GM13976 (cell line): ENCODE measurements around the gene P4HTM.

Experiments used
- DNase-seq: peaks from one replicate; pipeline ENCODE4 v3.0.0; 2012; ENCODE audit warnings: low spot score
- in situ Hi-C: fragments of 300-500 bp; cut with MboI; formaldehyde crosslinking; loops from one replicate; pipeline ENCODE4 v1.12.0; 2022; ENCODE audit warnings: low sequenced_read_pairs, mixed read lengths, inconsistent platforms; ENCODE audit not compliant: unreplicated experiment
- TF ChIP-seq, protein P1 (sequence below): IDR thresholded peaks from 2 replicates; pipeline ENCODE4 v1.5.1; 2012; ENCODE audit warnings: borderline replicate concordance, mild to moderate bottlenecking; ENCODE audit not compliant: insufficient read depth; ENCODE audit errors: extremely low read depth, missing control alignments, control extremely low read depth

P4HTM gene

DNA sequence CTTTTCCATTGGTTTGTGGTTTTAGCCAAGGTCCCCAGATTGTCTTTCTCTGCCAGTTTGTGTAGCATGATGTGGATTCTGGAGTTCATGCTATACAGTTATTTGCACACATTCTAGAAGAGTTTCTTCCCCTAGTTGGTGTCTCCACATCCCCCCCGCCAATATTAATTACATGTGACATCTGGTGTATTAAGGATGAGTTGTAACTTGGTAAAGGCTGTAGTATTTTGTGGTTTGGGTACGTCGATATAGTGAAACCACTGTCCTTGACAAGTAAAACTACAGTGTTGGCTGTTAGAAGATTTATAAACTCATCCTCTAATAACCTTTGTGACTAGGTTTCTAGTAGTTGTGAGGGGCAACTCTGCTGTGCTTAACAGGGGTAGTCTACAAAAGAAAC, 23.7 kb upstream of the P4HTM start:
- in situ Hi-C loops = no loop called here
- no peak for DNase-seq
- TF ChIP-seq, protein P1, sequence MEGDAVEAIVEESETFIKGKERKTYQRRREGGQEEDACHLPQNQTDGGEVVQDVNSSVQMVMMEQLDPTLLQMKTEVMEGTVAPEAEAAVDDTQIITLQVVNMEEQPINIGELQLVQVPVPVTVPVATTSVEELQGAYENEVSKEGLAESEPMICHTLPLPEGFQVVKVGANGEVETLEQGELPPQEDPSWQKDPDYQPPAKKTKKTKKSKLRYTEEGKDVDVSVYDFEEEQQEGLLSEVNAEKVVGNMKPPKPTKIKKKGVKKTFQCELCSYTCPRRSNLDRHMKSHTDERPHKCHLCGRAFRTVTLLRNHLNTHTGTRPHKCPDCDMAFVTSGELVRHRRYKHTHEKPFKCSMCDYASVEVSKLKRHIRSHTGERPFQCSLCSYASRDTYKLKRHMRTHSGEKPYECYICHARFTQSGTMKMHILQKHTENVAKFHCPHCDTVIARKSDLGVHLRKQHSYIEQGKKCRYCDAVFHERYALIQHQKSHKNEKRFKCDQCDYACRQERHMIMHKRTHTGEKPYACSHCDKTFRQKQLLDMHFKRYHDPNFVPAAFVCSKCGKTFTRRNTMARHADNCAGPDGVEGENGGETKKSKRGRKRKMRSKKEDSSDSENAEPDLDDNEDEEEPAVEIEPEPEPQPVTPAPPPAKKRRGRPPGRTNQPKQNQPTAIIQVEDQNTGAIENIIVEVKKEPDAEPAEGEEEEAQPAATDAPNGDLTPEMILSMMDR = no peak

DNA sequence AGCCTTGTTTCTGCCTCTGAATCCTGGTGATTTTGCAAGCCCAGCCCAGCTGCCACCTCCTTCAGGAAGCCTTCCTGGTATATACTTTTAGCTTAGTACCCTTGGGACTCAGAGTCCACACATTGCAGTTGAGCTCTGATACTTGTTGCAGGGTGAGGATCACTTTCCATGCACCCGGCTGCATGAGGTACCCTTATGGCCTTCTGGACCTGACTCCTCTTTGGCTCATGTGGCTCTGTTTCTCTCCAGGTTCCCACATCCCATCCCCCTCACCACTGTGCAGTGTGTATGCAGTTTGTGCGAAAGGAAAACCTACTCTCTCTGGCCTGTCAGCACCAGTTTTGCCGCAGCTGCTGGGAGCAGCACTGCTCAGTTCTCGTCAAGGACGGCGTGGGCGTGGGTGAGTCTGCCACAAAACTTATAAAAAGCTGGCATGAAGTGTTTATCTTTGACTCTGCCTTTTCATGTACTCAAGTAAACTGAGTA, 23.1 kb upstream of the P4HTM start:
- in situ Hi-C loops = no loop called here
- TF ChIP-seq, protein P1 = no peak
- no peak for DNase-seq

DNA sequence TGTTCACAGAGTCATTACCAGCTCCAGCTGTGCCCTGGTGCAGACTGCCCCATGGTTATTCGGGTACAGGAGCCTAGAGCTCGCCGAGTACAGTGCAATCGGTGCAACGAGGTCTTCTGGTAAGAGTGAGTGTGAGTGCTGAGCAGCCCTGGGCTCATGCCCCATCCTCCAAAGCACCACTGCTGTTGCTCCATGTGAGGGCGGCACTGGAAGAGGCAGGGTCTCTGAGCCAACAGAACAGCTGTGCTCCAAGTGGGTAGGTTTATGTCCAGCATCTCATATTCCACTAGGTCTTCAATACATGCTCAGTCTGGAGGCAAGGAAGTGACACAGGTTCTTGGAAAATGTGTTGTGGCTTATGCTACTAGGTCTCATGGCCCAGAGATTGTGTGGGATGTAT, 19.5 kb upstream of the P4HTM start:
- in situ Hi-C loops = no loop called here
- no peak for DNase-seq
- TF ChIP-seq, protein P1 = no peak

DNA sequence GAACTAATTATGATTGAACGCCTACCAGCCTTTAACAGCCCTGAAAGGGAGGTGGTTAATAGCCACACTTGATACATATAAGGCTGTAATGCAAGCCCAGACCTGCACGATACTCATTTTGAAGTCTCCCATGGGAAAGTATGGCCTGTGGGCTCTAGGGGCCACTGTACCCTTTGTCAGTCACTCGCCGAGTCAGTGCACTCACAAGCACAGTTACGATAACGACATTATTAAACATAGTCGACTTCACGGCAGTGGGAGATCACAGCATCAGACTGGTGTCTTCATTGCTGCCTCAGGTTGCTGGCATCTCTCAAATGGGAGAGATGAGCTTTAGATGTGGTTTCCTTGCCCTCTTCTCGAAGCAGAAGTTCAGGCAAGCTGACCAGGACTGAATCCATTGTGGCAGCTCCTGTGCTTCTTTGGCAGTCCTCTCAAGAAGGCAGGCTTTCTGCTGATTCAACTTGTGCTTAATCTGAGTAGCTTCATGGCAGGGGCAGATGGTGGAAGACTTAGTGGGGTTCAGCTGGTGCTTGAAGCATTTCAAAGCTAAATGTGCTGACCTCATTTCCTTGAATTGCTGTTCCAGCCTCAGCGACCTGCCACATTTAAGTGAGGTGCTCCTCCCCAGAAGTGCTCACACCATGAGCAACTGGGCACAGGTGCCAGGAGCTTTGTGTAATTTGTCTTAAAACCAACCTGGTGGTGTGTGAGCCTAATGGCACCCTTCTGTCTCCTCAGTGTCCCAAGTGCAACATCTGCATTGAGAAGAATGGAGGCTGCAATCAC, 15.8 kb upstream of the P4HTM start:
- TF ChIP-seq, protein P1 = no peak
- no peak for DNase-seq
- in situ Hi-C loops = no loop called here

DNA sequence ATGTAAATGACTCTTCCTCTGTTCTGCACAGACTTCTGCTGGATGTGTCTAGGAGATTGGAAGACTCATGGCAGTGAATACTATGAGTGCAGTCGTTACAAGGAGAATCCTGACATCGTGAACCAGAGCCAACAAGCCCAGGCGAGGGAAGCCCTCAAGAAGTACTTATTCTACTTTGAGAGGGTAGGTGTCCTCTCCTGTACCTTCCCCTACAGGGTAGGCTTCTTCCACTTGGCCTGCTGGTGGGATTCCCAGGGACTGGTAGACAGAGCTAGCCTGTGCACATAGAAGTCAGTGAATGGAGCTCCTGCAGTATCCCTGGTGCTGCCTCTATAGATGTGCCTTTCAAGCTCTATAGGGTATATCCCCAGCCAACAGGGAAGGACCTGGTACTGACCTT, 10.6 kb upstream of the P4HTM start:
- DNase-seq = no peak
- in situ Hi-C loops = no loop called here

DNA sequence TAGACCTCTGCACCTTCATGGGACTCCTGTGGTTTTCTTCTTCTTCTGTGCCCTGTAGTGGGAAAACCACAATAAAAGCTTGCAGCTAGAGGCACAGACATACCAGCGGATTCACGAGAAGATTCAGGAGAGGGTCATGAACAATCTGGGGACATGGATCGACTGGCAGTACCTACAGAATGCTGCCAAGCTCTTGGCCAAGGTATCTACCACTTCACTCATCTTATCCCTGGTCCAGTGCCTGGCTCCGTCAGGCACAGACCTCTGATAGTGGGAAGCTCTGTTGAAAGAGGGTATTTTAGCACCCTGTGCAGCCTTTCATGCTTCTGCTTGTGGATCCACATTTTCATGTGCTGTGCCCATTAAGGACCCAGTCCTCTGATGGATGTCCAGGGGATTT, 9.7 kb upstream of the P4HTM start:
- no peak for DNase-seq
- in situ Hi-C loops = no loop called here
- TF ChIP-seq, protein P1 = no peak

More for the DNA sequence above, 10.6 kb upstream of the P4HTM start:
- TF ChIP-seq, protein P1 = no peak
